GM12873 (cell line): ENCODE results near the gene GAL.

Experiments
- TF ChIP-seq, protein P1 (sequence below): IDR thresholded peaks from 2 replicates; pipeline ENCODE4 v1.5.1; 2012; ENCODE audit warnings: low read depth, mild to moderate bottlenecking, moderate library complexity, low read length, control low read depth; ENCODE audit not compliant: insufficient read depth; ENCODE audit errors: missing control alignments

The GAL gene

DNA sequence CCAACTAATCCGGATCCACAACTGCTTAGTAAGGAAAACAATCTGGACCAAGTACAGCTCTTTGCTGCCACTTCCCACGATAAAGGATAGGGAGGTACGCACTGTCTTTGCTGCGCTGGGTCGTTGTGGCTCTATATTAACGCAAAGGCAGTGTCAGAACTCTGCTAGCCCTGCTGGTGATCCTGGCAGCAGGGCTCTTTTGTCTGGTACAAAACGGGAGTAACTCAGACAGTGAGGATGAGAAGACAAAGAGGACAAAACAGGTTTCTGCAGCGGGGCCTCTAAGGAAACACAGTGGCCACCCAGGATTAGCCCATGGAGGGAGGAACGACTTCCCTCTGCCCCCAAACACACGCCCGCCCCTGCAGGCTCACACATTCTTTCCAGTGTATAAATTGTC, 26.1 kb downstream of the GAL start:
- TF ChIP-seq, protein P1, sequence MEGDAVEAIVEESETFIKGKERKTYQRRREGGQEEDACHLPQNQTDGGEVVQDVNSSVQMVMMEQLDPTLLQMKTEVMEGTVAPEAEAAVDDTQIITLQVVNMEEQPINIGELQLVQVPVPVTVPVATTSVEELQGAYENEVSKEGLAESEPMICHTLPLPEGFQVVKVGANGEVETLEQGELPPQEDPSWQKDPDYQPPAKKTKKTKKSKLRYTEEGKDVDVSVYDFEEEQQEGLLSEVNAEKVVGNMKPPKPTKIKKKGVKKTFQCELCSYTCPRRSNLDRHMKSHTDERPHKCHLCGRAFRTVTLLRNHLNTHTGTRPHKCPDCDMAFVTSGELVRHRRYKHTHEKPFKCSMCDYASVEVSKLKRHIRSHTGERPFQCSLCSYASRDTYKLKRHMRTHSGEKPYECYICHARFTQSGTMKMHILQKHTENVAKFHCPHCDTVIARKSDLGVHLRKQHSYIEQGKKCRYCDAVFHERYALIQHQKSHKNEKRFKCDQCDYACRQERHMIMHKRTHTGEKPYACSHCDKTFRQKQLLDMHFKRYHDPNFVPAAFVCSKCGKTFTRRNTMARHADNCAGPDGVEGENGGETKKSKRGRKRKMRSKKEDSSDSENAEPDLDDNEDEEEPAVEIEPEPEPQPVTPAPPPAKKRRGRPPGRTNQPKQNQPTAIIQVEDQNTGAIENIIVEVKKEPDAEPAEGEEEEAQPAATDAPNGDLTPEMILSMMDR: no peak

DNA sequence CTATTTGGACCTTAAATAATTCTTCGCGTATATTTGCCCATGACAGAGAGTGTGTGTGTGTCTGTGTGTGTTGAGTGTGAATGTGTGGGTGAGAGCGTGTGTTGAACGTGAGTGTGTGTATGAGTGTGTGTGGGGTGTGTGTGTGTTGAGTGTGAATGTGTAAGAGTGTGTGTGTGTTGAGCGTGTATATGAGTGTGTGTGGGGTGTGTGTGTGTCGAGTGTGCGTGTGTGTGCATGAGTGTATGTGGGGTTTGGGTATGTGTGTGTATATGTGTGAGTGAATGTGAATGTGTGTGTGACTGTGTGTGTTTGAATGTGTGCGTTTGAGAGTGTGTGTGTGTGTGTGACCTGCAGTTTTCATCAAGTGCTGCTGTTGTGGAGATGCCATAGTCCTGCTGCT, 26.8 kb downstream of the GAL start:
- TF ChIP-seq, protein P1: no peak

DNA sequence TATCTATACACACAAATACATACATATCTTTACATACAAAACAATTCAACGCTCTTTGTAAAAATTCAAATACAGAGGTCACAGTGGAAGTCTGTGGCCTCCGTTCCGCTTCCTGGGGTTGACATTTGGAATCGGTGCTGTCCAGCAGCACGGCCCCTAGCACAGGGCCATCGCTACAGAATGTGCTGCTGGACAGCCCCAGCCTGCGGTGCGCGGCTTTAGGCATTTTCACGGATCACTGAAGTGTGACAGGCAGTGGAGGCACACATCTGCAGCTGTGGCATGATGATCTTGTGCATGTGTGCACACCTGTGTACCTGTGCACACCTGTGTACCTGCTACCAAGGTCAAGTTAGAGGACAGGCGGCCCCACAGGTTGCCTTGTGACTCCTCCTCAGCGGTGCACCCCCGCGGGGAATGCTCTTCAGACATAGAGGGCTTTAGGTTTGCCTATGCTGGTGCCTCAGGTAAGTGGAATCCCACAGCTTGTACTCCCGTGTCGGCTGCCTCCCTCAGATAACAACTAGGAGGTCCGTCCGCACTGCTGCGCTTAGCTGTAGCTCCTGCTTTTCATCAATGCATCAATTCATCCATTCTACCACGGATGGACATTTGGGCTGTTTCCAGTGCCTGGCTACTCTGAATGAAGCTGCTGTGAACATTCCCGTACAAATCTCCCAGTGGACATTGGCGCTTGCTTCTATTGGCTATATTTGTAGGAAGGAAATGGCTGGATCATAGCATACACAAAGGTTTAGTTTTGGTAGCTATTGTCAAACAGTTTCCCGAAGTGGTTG, 29.9 kb downstream of the GAL start:
- TF ChIP-seq, protein P1: no peak

DNA sequence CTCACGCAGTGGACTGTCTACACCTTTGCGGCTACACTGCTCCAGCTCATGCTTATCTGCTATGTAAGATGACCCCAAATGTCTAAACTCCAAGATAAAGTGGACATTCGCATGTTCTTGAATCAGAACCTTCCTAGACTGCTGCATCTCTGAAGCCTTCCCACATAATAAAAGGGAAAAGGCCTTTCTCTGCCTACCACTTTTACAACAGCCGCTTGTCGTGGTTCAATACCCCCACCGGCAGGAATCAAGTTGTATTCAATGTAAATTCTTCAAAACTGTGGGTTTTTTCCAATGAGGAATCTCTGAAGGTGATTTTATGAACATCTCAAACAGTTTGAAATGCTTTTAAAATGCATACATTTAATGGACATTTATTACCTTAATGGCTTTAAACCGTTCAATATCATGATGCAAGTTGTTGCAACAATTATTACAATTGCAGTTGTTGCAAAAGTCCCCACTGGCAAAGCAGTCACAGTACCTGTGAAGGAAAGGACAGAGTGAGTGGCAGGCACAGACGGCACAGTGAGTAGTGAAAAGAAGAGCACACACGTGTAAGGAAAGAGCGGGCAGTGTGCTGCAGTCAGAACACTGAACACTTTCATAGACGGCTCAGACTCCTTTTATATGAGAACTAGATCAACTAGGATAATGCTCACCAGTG, 31.2 kb downstream of the GAL start:
- TF ChIP-seq, protein P1: no peak

DNA sequence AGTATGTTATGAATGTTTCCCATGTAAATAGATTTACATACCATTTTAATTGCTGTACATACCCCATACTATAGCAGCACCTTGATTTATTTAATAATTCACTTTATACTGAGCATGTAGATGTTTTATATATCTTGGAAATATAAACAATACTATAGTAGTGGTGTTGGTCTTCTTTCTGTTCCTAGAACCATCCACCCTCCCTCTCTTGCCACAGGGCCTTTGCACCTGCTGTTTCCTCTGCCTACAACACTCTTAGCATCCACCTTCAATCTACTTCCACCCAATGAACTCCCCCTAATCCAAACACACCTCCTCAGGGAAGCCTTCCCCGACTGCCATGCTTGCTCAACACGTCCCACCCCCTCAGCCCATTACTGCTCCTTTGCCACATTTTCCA, 36.7 kb downstream of the GAL start:
- TF ChIP-seq, protein P1: no peak

DNA sequence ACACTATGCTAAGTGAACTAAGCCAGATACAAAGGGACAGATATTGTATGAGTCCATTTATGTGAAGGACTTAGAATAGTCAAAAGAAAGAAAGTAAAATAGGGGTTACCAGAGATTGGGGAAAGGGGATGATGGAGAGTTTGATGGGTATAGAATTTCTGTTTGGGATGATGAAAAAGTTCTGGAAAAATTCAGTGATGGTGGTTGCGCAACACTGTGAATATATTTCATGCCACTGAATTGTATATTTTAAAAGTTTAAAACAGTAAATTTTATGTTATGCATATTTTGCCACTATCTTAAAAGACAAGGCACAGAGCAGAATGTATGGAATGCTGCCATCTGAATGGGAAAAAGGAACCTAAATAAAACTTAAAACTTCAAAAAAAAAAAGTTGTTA, 37.8 kb downstream of the GAL start:
- TF ChIP-seq, protein P1: no peak

DNA sequence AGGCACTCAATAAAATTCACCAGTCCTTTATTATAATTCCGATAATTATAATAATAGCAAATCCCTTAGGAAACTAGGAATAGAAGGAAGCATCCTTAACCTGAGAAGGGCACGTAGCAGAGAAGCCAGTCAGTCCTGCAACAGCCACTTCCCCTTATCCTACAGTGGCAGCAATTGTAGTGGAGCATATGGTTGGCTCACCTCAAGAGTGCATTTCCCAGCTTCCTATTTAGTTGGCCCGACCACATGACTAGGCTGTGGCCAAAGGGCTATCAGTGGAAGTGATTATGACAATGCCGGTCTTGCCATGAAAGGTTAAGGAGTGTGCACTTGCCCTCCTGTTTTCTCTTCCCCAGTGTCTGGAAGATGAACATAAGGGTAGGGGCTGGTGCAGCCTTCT, 39.9 kb downstream of the GAL start:
- TF ChIP-seq, protein P1: no peak
